GM23338 (cell line): ENCODE measurements around the gene DUSP9.
A peak's percentile ranks its signal among the peaks of the same experiment; 100 is the strongest.

Experiments
- CREB1 ChIP-seq: fragments of 250-450 bp; sonication (Bioruptor Pico); IDR thresholded peaks from 2 replicates; pipeline ENCODE4 v1.5.0; 2020; ENCODE audit warnings: low read depth, mild to moderate bottlenecking, moderate library complexity
- CTCF ChIP-seq, 2 experiments: fragments of 200-600 bp in 1 of 2; sonication (generic) in 1 of 2; conservative IDR thresholded peaks; 2 replicates each; pipeline versions ENCODE4 v1.5.1 to v1.6.1; 2016 to 2017; ENCODE audit warnings: antibody characterized with exemption in 2 of 2, low read depth in 2 of 2, mild to moderate bottlenecking in 2 of 2, moderate library complexity in 1 of 2
- ETS1 ChIP-seq: IDR thresholded peaks from 2 replicates; pipeline ENCODE4 v1.6.1; 2016; ENCODE audit warnings: antibody characterized with exemption
- EZH2 ChIP-seq: fragments of 200-600 bp; sonication (generic); IDR thresholded peaks from one replicate; pipeline ENCODE4 v1.8.0; 2017; ENCODE audit warnings: antibody characterized with exemption, mild to moderate bottlenecking, low read depth; ENCODE audit not compliant: unreplicated experiment
- EZH2phosphoT487 ChIP-seq: fragments of 200-600 bp; sonication (generic); IDR thresholded peaks from one replicate; pipeline ENCODE4 v1.8.1; 2018; ENCODE audit warnings: antibody characterized with exemption; ENCODE audit not compliant: unreplicated experiment
- JUNB ChIP-seq: IDR thresholded peaks from one replicate; pipeline ENCODE4 v1.6.1; 2016; ENCODE audit warnings: antibody characterized with exemption; ENCODE audit not compliant: unreplicated experiment
- NANOG ChIP-seq: IDR thresholded peaks from 2 replicates; pipeline ENCODE4 v1.6.1; 2016; ENCODE audit warnings: antibody characterized with exemption, borderline replicate concordance
- POLR2AphosphoS5 ChIP-seq: IDR thresholded peaks from 2 replicates; pipeline ENCODE4 v1.6.1; 2016; ENCODE audit warnings: antibody characterized with exemption, low read depth
- REST ChIP-seq: IDR thresholded peaks from one replicate; pipeline ENCODE4 v1.6.1; 2018; ENCODE audit warnings: antibody characterized with exemption; ENCODE audit not compliant: unreplicated experiment
- STAT1 ChIP-seq: IDR thresholded peaks from one replicate; pipeline ENCODE4 v1.6.1; 2016; ENCODE audit warnings: antibody characterized with exemption; ENCODE audit not compliant: unreplicated experiment
- ZNF114 ChIP-seq: fragments of 250-450 bp; sonication (Bioruptor Pico); IDR thresholded peaks from 2 replicates; pipeline ENCODE4 v1.5.0; 2020; ENCODE audit warnings: mild to moderate bottlenecking, moderate library complexity
- ZNF331 ChIP-seq: fragments of 250-450 bp; sonication (Bioruptor Pico); IDR thresholded peaks from 2 replicates; pipeline ENCODE4 v1.5.0; 2020; ENCODE audit warnings: low read depth, mild to moderate bottlenecking, moderate library complexity

- TF ChIP-seq CTCF (conservative IDR thresholded peaks at IDR 0.05; ENCODE audit: low read depth in 2 of 2) = peak; percentile 20 to 41; a peak in 3 of 4 replicates
- no peak for TF ChIP-seq POLR2AphosphoS5
- TF ChIP-seq STAT1 = no peak
- TF ChIP-seq ETS1 = no peak
- no peak for TF ChIP-seq CREB1 (CRISPR knock-in tag)
- no peak for TF ChIP-seq EZH2phosphoT487
- no peak for TF ChIP-seq EZH2
- TF ChIP-seq JUNB = no peak
- TF ChIP-seq REST = no peak
- no peak for TF ChIP-seq ZNF331 (CRISPR knock-in tag)
- TF ChIP-seq NANOG = no peak
- no peak for TF ChIP-seq ZNF114 (CRISPR knock-in tag)
Measured at GRCh38 chrX:153651540-153652079, 4.6 kb downstream of the DUSP9 start.
